Activated CD8-positive, alpha-beta memory T cell treated with anti-CD3 and anti-CD28 coated beads for 48 hours (primary cell): ENCODE results near the gene RIPK3.

Source experiments
- DNase-seq, 3 experiments: peaks; one replicate each; pipeline ENCODE4 v3.0.0-alpha.2; 2020; ENCODE audit warnings: low read depth in 2 of 3, low spot score in 2 of 3

The RIPK3 gene

DNA sequence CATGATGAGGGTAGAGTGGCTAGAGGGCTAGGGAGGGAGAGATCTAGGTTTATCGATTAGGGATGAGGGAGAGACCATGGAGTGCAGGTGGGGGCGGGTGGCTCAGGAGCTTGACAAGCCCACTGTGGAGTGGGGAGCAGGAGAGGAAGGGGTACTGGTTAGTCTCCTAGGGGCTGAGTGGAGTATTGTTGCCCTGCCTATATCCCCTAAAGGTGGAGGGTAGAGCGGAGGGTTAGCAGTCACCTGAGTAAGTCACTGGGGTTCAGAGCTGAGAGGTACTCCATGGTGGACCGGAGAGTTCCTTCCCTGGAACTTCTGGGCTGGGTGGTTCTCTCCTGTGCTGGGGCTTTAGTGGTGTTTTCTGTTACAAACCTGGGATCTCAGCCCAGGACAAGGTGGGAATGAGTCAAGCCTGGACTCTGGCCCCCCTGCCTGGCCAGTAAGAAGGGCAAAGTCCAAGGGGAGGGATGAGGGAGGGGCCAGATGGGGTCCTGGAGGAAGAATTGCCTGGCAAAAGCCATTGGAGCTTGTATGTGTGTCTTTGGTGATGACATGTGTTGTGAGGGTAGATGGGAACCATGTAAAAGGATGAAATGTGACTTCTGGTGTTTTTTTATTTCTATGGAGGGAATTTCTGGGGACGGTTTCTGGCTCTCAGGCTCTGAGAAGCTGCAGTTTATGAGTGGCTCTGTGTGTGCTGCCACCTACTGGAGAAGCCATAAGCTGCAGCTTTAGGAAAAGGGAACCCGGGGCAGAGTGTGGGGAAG is 32.0 kb downstream of the RIPK3 start, which contains the start of gene CIDEB:
CIDEB (minus strand) TSS at position 403 of the 767 bp plus-strand sequence; CDS start at position 284, 119 bp downstream.
- no peak for DNase-seq

DNA sequence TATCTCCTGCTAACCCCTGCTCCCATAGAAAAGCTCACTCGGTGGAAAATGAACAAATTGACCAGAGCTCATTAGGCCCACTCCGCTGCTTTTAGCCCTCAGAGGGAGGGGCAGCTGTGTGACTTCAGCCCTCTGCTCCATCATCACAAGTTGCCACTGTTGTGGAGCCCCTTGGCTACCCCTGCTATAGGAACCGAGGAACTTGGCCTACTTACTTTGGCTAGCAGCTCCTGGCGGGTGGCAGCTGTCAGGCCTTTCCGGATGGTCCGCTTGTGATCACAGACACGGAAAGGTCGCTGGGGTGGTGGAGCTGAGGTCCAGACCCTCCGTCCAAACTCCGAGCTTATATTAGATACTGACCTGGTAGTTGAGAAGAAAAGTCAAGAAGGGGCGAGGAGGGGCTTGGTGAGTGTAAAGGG is 32.6 kb downstream of the RIPK3 start:
- DNase-seq = no peak

DNA sequence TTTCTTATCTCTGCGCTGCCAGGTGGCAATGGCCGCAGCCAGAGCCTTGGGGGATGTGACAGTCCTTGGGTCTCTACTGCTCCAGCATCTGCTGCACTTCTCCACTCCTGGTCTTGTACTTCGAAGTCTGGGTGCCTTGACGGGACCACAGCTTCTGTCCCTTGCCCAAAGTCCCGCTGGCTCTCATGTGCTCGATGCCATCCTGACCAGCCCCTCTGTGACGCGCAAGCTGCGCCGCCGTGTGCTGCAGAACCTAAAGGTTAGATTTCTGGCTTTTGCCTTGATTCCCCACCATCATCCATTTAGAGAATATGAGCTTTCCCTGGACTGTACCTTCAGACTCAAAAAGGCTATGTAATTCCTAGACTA is 35.8 kb downstream of the RIPK3 start:
- no peak for DNase-seq

DNA sequence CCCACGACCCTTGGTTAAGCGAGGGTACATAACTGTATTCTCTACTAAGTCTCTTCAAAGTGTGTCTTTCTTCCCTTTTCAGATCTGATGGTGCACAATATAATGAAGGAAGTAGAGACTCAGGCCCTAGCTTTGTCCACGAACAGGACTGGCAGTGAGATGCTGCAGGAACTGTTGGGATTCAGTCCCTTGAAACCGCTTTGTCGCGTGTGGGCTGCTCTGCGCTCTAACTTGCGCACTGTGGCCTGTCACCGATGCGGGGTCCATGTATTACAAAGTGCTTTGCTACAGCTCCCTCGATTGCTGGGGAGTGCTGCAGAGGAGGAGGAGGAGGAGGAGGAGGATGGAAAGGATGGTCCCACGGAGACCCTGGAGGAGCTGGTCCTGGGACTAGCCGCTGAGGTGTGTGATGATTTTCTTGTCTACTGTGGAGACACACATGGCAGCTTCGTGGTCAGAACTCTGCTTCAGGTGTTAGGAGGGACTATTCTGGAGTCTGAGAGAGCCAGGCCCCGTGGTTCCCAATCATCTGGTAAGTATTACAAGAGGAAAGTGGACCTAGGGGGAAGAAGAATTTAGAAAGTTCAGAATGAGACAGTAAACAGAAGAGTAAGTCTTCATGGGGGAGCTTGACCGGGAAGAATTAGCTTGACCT is 39.3 kb downstream of the RIPK3 start:
- no peak for DNase-seq

DNA sequence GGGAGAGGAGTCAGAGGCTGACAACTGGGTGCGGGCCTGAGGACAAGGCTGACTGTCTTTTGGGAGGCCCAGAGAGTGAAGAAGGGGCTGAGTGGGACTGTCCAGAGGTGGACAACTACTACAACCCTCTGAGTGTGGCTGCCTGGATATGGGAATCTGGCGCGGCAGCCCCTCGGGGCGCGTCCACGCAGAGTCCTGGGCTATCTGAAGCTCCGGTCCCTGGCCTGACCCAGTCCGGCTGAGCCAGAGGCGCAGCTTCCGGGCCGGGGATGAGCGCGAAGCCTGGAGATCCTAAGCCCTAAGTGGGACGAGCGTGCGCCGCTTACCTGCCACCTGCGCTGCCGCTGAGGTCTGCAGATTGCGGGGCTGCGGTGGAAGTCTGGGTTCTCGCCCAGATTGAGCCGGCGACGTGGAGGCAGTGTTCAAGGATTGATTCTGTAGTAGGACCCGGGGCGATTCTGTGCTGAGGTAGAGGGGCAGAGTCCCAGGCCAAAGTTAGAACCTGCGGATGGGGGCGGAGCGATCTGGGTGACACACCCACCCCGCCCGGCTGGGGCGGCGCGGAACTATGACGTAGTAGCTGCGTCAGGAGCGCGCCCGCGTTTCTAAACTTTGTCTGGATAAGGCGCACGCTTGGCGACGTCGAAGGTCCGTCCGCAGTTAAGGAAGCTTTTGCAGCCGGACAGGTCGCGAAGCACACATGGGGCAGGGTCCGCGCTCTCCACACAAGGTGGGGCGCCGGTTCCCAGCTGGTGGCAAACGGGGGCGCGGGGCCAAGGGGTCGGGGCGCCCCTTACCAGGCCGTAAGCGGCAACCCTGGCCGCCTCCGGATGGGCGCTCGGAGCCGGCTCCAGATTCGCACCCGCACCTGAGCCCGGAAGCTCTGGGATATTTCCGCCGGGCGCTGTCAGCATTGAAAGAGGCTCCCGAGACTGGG is 40.3 kb downstream of the RIPK3 start, which contains the start of the genes DHRS1 and NOP9:
DHRS1 (minus strand) TSS at position 526 of the 937 bp plus-strand sequence. CDS start 674 bp downstream, outside the sequence.
NOP9 (plus strand) TSS at position 596 of the 937 bp plus-strand sequence; CDS start at position 701, 105 bp downstream.
- peak; percentile 87 to 97 (median 95) for DNase-seq

DNA sequence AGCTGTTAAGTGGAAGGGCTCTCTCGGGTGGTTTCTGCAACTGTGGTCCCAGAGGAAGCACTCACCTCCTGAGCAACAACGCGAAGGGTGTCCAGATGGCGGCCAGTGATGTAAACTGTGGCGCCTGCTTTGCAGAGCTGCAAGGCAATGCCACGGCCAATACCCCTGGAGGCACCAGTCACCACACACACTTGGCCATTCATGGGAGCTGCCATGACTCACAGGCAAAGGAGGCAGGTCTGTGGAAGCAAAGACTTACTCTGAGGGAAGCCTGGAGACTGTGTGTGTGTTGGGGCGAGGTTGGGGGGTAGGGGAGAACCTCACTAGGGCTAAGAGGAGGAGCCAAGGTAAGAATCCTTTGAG is 40.9 kb downstream of the RIPK3 start:
- DNase-seq = no peak

DNA sequence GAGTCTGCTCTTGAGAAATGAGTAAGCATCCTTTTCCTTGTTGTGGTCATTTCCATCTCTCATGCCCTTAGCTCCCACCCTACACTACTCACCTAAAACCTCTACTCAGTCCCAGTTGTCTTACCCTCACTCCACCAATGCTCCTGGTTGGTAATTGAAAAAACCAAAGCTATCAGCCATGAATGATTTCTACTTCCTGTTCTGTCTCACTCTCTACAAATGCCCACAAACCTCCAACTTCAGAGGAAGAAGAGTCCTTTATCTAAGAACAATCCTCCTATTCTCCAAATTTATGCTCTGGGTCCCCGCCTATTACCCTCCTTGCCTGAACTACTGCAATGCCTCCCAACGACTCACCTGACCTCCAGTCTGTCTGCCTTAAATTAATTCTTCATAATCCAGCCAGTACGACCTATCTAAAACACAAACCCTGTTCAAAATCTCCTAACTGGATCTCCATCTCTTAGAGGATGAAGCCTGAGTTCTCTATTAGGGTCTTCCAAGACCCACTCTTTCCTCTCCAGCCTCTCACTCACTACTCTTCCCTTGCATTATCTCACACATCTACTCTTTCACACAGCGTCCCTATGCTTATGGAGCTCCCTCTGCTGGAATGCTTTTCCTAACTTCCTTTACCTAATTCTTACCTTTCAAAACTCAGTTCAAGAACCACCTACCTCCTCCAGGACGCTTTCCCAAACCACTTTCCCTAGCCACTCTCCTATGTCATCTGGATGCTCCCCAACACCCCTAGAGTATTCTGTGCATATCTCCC is 42.4 kb downstream of the RIPK3 start:
- DNase-seq = no peak

DNA sequence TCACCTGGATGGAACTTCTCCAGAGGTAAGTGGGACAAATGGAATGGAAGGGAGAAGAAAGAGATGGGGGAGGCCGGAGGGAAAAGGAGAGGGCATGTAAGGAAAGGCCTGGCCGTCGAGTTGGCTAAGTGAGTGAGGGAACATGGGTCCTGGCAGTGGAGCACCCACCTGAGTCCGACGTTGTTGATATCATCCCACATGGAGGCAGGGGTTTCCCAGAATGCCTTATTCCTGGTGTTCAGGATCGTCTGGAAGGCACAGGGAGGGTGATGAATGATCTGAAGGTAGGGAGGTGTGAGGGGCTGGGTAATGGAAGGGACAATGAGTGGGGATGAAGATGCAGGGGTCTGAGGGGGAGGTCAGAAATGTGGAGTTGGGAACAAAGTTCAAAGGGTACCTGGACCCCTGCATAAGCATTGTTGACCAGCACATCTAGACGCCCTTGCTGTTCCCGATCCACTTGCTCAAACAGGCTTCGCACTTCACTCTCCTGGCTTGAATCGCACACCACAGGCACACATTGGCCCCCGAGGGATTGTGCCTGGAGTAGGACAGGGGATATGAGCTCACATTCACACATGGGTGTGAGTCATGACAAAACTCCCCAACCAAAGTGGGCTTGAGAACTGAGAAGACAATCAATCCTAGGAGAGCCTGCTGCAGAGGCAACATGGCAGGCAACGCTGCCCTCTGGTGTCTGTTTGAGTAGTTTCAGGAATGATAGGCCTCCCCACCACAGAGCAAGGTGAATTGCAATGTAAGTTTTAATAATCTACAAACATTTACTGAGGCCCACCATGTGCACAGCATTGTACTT is 43.2 kb downstream of the RIPK3 start:
- peak in 2 of 3 experiments; percentile 40 to 41 for DNase-seq

DNA sequence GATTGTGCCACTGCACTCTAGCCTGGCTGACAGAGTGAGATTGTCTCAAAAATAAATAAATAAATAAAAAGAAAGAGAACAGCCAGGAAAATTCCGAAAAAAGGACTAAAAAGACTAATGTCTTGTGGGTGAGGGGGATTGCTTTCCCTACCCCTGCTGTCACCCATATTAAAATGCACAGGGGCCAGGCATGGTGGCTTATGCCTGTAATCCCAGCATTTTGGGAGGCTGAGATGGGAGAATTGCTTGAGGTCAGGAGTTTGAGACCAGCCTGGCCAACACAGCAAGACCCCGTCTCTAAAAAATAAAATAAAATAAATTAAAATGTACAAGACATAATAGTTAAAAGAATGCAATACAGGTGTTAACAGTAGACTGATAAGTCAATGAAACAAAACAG is 46.3 kb downstream of the RIPK3 start:
- no peak for DNase-seq

DNA sequence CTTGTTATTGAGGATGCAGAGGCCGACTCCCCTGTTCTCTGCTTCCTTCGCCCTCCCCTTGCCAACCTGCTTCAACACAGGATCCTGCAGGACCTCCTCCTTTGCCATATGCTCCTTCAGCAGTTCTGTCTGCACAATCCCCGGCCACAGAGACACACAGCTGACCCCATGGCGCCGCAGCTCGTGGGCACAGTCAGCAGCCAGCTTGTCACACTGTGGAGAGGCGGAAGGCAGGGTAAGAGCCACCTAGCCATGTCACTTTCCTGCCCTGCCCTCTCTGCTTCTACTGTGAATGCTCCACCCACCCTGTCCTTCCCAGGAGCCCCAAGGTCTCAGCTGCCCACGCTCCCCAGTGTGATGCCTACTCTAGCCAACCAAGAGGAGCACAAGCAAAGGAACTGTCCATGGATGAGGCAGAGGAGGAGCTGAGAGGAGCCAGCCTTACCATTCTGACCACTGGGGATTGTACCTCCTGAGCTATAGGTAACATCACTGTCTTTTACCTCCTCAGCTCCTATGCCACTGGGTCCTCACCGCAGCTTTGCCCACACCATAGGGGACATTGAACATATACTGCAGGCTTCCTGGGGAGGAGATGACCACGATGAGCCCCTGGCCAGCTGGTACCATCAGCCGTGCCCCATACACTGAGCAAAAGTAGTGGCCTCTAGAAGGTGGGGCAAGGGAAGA is 47.5 kb downstream of the RIPK3 start:
- no peak for DNase-seq

DNA sequence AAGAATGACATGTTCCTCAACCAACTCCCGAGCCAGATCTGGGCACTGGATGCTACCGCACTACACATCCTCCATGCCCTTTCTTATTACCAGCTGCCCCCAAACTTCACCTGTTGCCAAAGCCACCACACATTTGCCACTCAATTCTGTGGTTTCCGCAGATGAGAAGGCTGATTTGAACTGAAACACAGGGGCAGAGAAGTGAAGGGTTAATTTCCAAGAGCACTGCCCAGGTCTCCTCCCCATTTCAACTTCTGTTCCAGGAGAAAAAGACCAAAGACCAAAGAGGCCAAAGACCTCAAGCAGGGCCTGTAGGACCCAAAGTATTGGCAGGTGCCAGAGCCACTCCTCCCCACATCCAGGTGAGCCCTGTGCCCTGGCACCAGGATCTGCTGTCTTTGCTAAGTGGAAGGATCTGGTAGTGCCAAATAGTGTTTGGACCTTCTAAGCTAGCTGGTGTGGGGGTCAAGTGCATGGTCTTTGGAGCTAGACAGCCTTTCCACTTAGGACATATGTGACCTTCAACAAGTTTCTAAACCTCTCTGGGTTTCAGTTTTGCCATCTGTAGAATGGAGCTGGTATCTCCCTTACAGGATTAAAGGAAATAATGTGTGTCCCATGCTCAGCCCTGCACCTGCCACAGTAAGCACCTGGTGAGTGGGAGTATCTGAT is 48.2 kb downstream of the RIPK3 start:
- DNase-seq = no peak

DNA sequence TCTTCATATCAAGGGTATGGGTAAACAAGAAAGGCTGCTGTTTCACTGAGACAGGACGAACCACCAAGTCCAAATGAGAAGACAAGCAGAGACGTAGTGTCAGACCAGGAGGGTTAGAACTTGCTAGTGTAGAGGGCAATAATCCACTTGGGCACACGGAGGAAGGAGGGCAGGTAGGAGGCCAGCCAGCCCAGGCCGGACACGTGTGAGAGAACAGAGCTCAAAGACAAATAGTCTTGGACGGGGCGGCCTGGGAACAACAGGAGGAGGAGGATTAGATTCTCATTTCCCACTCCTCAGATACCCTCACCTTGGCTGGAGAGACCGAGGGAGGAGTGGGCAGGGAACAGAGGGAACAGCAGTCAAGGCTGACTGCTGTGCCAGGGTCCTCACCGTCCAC is 49.0 kb downstream of the RIPK3 start:
- DNase-seq = no peak

DNA sequence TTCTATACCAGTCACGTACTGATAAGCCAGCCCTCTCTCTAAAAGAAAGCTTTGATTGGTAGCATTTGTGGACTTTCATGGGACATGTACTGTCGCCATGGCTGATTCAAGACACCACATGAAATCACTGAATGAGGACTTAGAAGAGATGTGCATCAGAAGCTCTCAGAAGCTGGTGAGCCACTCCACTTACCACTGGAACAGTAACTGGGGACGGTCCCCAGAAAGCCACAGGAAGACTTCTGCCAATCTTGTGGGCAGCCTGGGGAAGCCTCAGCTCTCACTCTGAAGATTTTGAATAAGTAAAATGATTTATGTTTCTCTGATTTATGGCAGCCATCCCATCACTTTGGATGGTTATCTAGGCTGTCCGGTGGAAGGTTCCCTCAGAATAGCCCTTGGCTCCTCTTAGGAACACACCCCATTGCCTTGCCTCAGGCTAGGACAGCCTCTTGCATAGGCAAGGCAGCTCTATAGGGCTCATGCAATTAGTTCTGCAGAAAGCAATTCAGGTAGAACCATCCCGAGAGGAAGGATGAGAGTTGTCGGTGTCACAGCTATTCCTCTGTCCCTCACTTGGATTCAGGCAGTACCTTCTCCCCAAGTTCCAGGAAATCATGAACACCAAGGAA is 50.0 kb downstream of the RIPK3 start:
- DNase-seq = no peak

DNA sequence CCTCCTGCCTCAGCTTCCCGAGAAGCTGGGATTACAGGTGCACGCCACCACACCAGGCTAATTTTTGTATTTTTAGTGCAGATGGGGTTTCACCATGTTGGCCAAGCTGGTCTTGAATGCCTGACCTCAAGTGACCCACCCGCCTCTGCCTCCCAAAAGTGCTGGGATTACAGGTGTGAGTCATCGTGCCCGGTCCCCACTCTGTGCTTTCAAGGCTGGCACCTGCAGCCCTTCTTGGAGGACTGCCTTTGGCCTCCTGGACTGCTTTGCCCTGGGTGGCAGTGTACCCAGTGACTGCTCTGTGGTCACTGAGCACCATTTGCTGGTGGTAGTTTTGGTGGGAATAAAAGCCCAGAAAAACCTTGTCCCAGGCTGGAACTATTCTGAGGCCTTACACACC is 52.8 kb downstream of the RIPK3 start:
- DNase-seq = no peak
